Measurements from ENCODE around the gene CREB5.
"Not testable (repeated sequence)": the region's sequence is repeated elsewhere in the genome, so short reads cannot be mapped to it uniquely, and the experiment has no call there.

GRCh38 chr7:28598037-28598436, 185.7 kb downstream of the CREB5 start:
- not testable (repeated sequence) for TF ChIP-seq CTCF (conservative IDR thresholded peaks at IDR 0.05; ENCODE audit: low read depth in 2 of 2); EZH2phosphoT487 (IDR thresholded peaks at IDR 0.05; ENCODE audit: unreplicated experiment); POLR2AphosphoS5 (IDR thresholded peaks at IDR 0.05; ENCODE audit: low read depth); EZH2 (IDR thresholded peaks at IDR 0.05; ENCODE audit: low read depth, unreplicated experiment); CREB1 (CRISPR knock-in tag; IDR thresholded peaks at IDR 0.05; ENCODE audit: low read depth); REST (IDR thresholded peaks at IDR 0.05; ENCODE audit: unreplicated experiment); ZNF114 (CRISPR knock-in tag; IDR thresholded peaks at IDR 0.05)
